HG03108 (cell line): ENCODE measurements around the gene ITGAE.
A peak's percentile ranks its signal among the peaks of the same experiment; 100 is the strongest.

ENCODE experiments used
- ATAC-seq: cut with Tn5 transposase; IDR thresholded peaks from one replicate; pipeline ENCODE4 v1.9.1; 2021; ENCODE audit warnings: moderate library complexity; ENCODE audit not compliant: unreplicated experiment

The ITGAE gene

GRCh38 chr17:3675886-3676285 is 125.1 kb downstream of the ITGAE start:
- no peak for ATAC-seq

DNA sequence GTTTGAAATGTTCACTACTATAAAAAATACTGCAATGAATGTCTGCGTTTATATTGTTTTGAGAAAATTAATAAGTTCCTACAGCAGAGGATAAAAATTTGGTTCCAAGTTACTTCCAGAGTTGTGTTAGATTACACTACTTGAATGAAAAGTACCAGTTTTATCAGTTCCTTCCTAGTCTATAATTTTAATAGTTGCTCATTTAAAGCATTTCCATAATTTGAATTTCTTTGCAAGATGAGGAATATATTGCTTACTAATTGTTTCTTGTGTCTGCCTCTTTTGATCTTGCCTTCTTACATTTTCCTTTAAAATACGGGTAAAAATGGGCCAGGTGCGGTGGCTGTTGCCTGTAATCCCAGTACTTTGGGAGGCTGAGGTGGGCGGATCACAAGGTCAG is 128.4 kb downstream of the ITGAE start:
- no peak for ATAC-seq

GRCh38 chr17:3669548-3669947 is 131.4 kb downstream of the ITGAE start:
- ATAC-seq, result no peak

DNA sequence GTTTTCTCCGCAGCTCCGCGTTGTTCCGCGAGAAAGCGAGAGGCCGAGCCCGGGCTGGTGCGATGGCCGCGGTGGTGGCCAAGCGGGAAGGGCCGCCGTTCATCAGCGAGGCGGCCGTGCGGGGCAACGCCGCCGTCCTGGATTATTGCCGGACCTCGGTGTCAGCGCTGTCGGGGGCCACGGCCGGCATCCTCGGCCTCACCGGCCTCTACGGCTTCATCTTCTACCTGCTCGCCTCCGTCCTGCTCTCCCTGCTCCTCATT is 132.0 kb downstream of the ITGAE start:
- no peak for ATAC-seq

- ATAC-seq, result peak; percentile 84
Observed at GRCh38 chr17:3668279-3669084, 132.5 kb downstream of the ITGAE start, which contains the start of the genes EMC6 and TAX1BP3. Gene EMC6 (plus strand): TSS chr17:3668812. CDS start chr17:3669147, 335 bp downstream. Gene TAX1BP3 (minus strand): TSS chr17:3668578. CDS start chr17:3668526, 52 bp downstream.

- ATAC-seq, result no peak
Observed at GRCh38 chr17:3667366-3668278, 133.4 kb downstream of the ITGAE start.

GRCh38 chr17:3666516-3666915 is 134.5 kb downstream of the ITGAE start:
- no peak for ATAC-seq

- ATAC-seq, result no peak
Observed at GRCh38 chr17:3665834-3666233, 135.2 kb downstream of the ITGAE start.
